H1 (cell line): ENCODE results near the gene TCF4. TPM values are rescaled to one million over a fixed set of nuclear protein-coding genes. Genes with fewer than 3 reads are reported as not detected.

Experiments used
- JUN ChIP-seq: IDR thresholded peaks from 2 replicates; pipeline ENCODE4 v1.6.1; 2011; ENCODE audit warnings: low read depth, mild to moderate bottlenecking, improper control_type of control experiment, low read length
- RBBP5 ChIP-seq: IDR thresholded peaks from 2 replicates; pipeline ENCODE4 v1.7.1; 2012; ENCODE audit warnings: low read depth, mild to moderate bottlenecking, inconsistent platforms, low read length, moderate library complexity, borderline replicate concordance
- SIRT6 ChIP-seq: IDR thresholded peaks from one replicate; pipeline ENCODE4 v1.7.1; 2012; ENCODE audit warnings: low read length, inconsistent platforms
- polyA plus RNA-seq, 7 experiments: library from polyadenylated mRNA; depleted of rRNA in 3 of 7; stranded (reverse) in 5 of 7; unstranded in 2 of 7; fragments of >200 nt in 5 of 7; fragments of 200-250 nt in 2 of 7; gene quantifications; 1 replicate in 5 of 7; 2 replicates in 1 of 7; 4 replicates in 1 of 7; pipeline versions ENCODE4 v1.2.1 to v1.2.3, GENCODE V29; 2011 to 2013; ENCODE audit warnings: missing spikeins in 2 of 7, mixed read lengths in 2 of 7
- total RNA-seq: library from RNA; stranded (reverse); fragmentation: NEBNext Ultra II Directional; extraction: Animal tissue kit (Norgen Biotek cat#: 25700); gene quantifications from 2 replicates; pipeline ENCODE4 v1.2.1, GENCODE V29; 2021
- TF ChIP-seq, protein P1 (sequence below): IDR thresholded peaks from 2 replicates; pipeline ENCODE4 v1.6.1; 2012; ENCODE audit warnings: low read length, inconsistent platforms

TCF4 gene
- total and polyA plus RNA-seq, 2 of the 8 experiments (the other 6 are each of a cell fraction or from before 2014, with no cell fraction given): 59.3 to 118 TPM

DNA sequence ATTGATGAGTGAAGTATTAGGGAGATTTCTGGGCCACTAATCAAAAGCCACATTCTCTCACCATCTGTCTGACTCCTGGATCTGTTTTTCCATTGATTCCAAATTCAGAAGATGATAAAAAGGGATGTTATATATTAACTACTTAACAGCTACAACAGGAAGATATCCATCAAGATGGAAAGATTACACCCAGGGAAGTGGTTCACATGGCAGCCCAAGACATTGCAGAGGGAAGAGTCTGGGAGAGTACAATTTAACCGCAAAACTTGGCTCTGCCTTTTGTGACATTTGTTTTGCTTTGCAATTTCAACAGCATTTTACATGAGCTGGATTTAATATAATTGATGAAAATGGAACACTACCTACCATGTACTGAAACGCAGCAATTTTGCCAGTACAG is 22.5 kb upstream of the TCF4 start (continued):
- TF ChIP-seq, protein P1, sequence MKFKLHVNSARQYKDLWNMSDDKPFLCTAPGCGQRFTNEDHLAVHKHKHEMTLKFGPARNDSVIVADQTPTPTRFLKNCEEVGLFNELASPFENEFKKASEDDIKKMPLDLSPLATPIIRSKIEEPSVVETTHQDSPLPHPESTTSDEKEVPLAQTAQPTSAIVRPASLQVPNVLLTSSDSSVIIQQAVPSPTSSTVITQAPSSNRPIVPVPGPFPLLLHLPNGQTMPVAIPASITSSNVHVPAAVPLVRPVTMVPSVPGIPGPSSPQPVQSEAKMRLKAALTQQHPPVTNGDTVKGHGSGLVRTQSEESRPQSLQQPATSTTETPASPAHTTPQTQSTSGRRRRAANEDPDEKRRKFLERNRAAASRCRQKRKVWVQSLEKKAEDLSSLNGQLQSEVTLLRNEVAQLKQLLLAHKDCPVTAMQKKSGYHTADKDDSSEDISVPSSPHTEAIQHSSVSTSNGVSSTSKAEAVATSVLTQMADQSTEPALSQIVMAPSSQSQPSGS: no peak
- TF ChIP-seq SIRT6 (no peak), JUN (no peak), RBBP5 (no peak)
